ENCODE measurements around the gene GYPC. TPM values are rescaled to one million over a fixed set of nuclear protein-coding genes. Genes with fewer than 3 reads are reported as not detected.

GYPC gene
- total RNA-seq, 1 experiment from 2014 or later = 28.1 TPM

- DNase-seq (ENCODE audit: low spot score) = no peak
- H3K27me3 Mint-ChIP-seq (ENCODE audit: low read depth) = peaks cover 3% of the 10 kb centered on the region; the same call in 1 of the 2 replicates
- no peak for TF ChIP-seq NFATC4 (CRISPR knock-in tag; IDR thresholded peaks at IDR 0.05)
- 0 out of 2 replicates have a peak, but pooled peaks have one; percentile 23 for TF ChIP-seq TEAD1 (CRISPR knock-in tag; IDR thresholded peaks at IDR 0.05)
- peak; percentile 98 for TF ChIP-seq ZNF423 (CRISPR knock-in tag; IDR thresholded peaks at IDR 0.05)
- TF ChIP-seq HMGA2 (CRISPR knock-in tag; IDR thresholded peaks at IDR 0.05) = peak; percentile 55; the same call in 1 of the 2 replicates
- TF ChIP-seq NFYB (CRISPR knock-in tag; conservative IDR thresholded peaks at IDR 0.05; ENCODE audit: low read depth) = no peak
- ChIA-PET CTCF (interaction anchor here (0.9 to 1.2 kb wide), 2 partner anchors 13 to 172 kb away, joined by 3 read pairs; no protein-coding TSS in a partner anchor), POLR2A (no interaction called here)
- peaks cover 23% of the 10 kb centered on the region for H3K36me3 Mint-ChIP-seq
- ATAC-seq = peak; percentile 64
- H3K4me1 Mint-ChIP-seq = peaks cover 31% of the 10 kb centered on the region
- H3K4me3 Mint-ChIP-seq = no peak overlapping the region
- peaks cover 17% of the 10 kb centered on the region for H3K9me3 Mint-ChIP-seq
- no peak overlapping the region for H3K27ac Mint-ChIP-seq
Measured at GRCh38 chr2:126699716-126700581, 44.0 kb downstream of the GYPC start.

GRCh38 chr2:126700677-126701076 is 44.7 kb downstream of the GYPC start:
- POLR2A ChIA-PET = no interaction called here
- ATAC-seq (no peak), DNase-seq (ENCODE audit: low spot score) (no peak)
- H3K4me1 Mint-ChIP-seq = peaks cover 35% of the 10 kb centered on the region
- CTCF ChIA-PET = no interaction called here
- peaks cover 20% of the 10 kb centered on the region for H3K36me3 Mint-ChIP-seq
- no peak overlapping the region for H3K27ac Mint-ChIP-seq
- H3K27me3 Mint-ChIP-seq (ENCODE audit: low read depth) = peaks cover 3% of the 10 kb centered on the region; the same call in 1 of the 2 replicates
- no peak overlapping the region for H3K4me3 Mint-ChIP-seq
- H3K9me3 Mint-ChIP-seq = peaks cover 17% of the 10 kb centered on the region
- TF ChIP-seq TEAD1 (CRISPR knock-in tag; IDR thresholded peaks at IDR 0.05) (no peak), GRHL2 (CRISPR knock-in tag; IDR thresholded peaks at IDR 0.05; ENCODE audit: insufficient replicate concordance, severe bottlenecking) (no peak), ZSCAN18 (CRISPR knock-in tag; IDR thresholded peaks at IDR 0.05) (no peak), ZNF219 (CRISPR knock-in tag; IDR thresholded peaks at IDR 0.05; ENCODE audit: borderline replicate concordance) (no peak), FOXJ3 (CRISPR knock-in tag; IDR thresholded peaks at IDR 0.05; ENCODE audit: borderline replicate concordance) (no peak), PREB (CRISPR knock-in tag; IDR thresholded peaks at IDR 0.05; ENCODE audit: borderline replicate concordance) (no peak), ZNF263 (CRISPR knock-in tag; IDR thresholded peaks at IDR 0.05; ENCODE audit: low read depth) (no peak), ERG (CRISPR knock-in tag; IDR thresholded peaks at IDR 0.05) (no peak), RORB (CRISPR knock-in tag; IDR thresholded peaks at IDR 0.05) (no peak), MLX (CRISPR knock-in tag; IDR thresholded peaks at IDR 0.05) (no peak), NFYB (CRISPR knock-in tag; conservative IDR thresholded peaks at IDR 0.05; ENCODE audit: low read depth) (no peak), SOX15 (CRISPR knock-in tag; IDR thresholded peaks at IDR 0.05) (no peak), CBFB (CRISPR knock-in tag; IDR thresholded peaks at IDR 0.05; ENCODE audit: low read depth) (no peak), ZNF532 (CRISPR knock-in tag; IDR thresholded peaks at IDR 0.05; ENCODE audit: borderline replicate concordance) (no peak), ZNF512 (CRISPR knock-in tag; IDR thresholded peaks at IDR 0.05; ENCODE audit: borderline replicate concordance) (no peak), PRDM15 (CRISPR knock-in tag; IDR thresholded peaks at IDR 0.05) (no peak)
